Vagina (tissue), 2 donors: ENCODE results near the gene JAGN1.
"Not testable (repeated sequence)": the region's sequence is repeated elsewhere in the genome, so short reads cannot be mapped to it uniquely, and the experiment has no call there.

Experiments used
- CTCF ChIP-seq, 3 experiments: fragments of 450-650 bp in 2 of 3; fragments of 200-600 bp in 1 of 3; sonication (generic) in 1 of 3; IDR thresholded peaks; one replicate each; pipeline ENCODE4 v1.5.1; 2017 to 2019; ENCODE audit warnings: antibody characterized with exemption in 3 of 3, mild to moderate bottlenecking in 2 of 3, moderate library complexity in 2 of 3
- POLR2A ChIP-seq, 2 donors: fragments of 450-650 bp; IDR thresholded peaks; one replicate each; pipeline ENCODE4 v1.6.1; 2017; ENCODE audit warnings: antibody characterized with exemption in 2 of 2, mild to moderate bottlenecking in 2 of 2, moderate library complexity in 2 of 2
- POLR2AphosphoS5 ChIP-seq, 2 donors: sonication (generic); formaldehyde crosslinking; IDR thresholded peaks; one replicate each; pipeline ENCODE4 v1.9.0; 2017; ENCODE audit warnings: antibody characterized with exemption in 2 of 2, mild to moderate bottlenecking in 2 of 2, low read depth in 1 of 2; ENCODE audit not compliant: insufficient read depth in 1 of 2

- TF ChIP-seq POLR2AphosphoS5 (IDR thresholded peaks at IDR 0.05; ENCODE audit: insufficient read depth in 1 of 2, low read depth in 1 of 2); CTCF (IDR thresholded peaks at IDR 0.05); POLR2A (IDR thresholded peaks at IDR 0.05): not testable (repeated sequence)
Observed at GRCh38 chr3:9851926-9852325, 38.5 kb upstream of the JAGN1 start.
